Fibroblast of mammary gland (primary cell): ENCODE results near the gene UPP1.
A peak's percentile ranks its signal among the peaks of the same experiment; 100 is the strongest.

ENCODE experiments used
- DNase-seq: peaks from one replicate; pipeline ENCODE4 v3.0.0-alpha.2; 2010; ENCODE audit warnings: low read depth
- H3K4me3 ChIP-seq: 2 replicates; pipeline ENCODE4 v1.5.1; 2011; ENCODE audit warnings: low read depth, mild to moderate bottlenecking, low read length, moderate library complexity; ENCODE audit not compliant: control insufficient read depth
- CTCF ChIP-seq: conservative IDR thresholded peaks from 2 replicates; pipeline ENCODE4 v1.5.1; 2011; ENCODE audit warnings: low read depth, low read length, inconsistent platforms; ENCODE audit not compliant: control insufficient read depth, insufficient read depth

Gene UPP1

GRCh38 chr7:48046458-48046857 lies 42.6 kb upstream of the UPP1 start:
- H3K4me3 ChIP-seq: no peak overlapping the region
- no peak for DNase-seq
- TF ChIP-seq CTCF: no peak

GRCh38 chr7:48048113-48048512 lies 41.0 kb upstream of the UPP1 start:
- H3K4me3 ChIP-seq: no peak overlapping the region
- TF ChIP-seq CTCF: no peak
- no peak for DNase-seq

GRCh38 chr7:48049850-48050249 lies 39.2 kb upstream of the UPP1 start:
- no peak for DNase-seq
- TF ChIP-seq CTCF: no peak
- H3K4me3 ChIP-seq: no peak overlapping the region

GRCh38 chr7:48052748-48053147 lies 36.3 kb upstream of the UPP1 start:
- peak; percentile 65 for DNase-seq
- no peak for TF ChIP-seq CTCF

GRCh38 chr7:48053736-48054135 lies 35.3 kb upstream of the UPP1 start:
- H3K4me3 ChIP-seq: no peak overlapping the region
- TF ChIP-seq CTCF: no peak
- DNase-seq: no peak

More at GRCh38 chr7:48052748-48053147, 36.3 kb upstream of the UPP1 start:
- no peak overlapping the region for H3K4me3 ChIP-seq

GRCh38 chr7:48058990-48059389 lies 30.1 kb upstream of the UPP1 start:
- DNase-seq: no peak
- no peak for TF ChIP-seq CTCF
- H3K4me3 ChIP-seq: no peak overlapping the region

GRCh38 chr7:48059706-48060105 lies 29.4 kb upstream of the UPP1 start:
- no peak overlapping the region for H3K4me3 ChIP-seq
- TF ChIP-seq CTCF: no peak
- no peak for DNase-seq
